Prostate gland (tissue), 2 donors: ENCODE measurements around the gene LDAH.
"Not testable (repeated sequence)": the region's sequence is repeated elsewhere in the genome, so short reads cannot be mapped to it uniquely, and the experiment has no call there.

Experiments
- POLR2A ChIP-seq: fragments of 450-650 bp; IDR thresholded peaks from one replicate; pipeline ENCODE4 v1.6.1; 2016; ENCODE audit warnings: antibody characterized with exemption, mild to moderate bottlenecking
- POLR2AphosphoS5 ChIP-seq: sonication (generic); formaldehyde crosslinking; IDR thresholded peaks from one replicate; pipeline ENCODE4 v1.6.1; 2017; ENCODE audit warnings: antibody characterized with exemption
- TF ChIP-seq, protein P1 (sequence below), 4 experiments: fragments of 200-600 bp in 2 of 4; fragments of 450-650 bp in 2 of 4; sonication (generic) in 2 of 4; IDR thresholded peaks; 1 replicate in 3 of 4; 2 replicates in 1 of 4; pipeline ENCODE4 v1.5.1; 2016 to 2019; ENCODE audit warnings: antibody characterized with exemption in 4 of 4, mild to moderate bottlenecking in 2 of 4, moderate library complexity in 2 of 4

DNA sequence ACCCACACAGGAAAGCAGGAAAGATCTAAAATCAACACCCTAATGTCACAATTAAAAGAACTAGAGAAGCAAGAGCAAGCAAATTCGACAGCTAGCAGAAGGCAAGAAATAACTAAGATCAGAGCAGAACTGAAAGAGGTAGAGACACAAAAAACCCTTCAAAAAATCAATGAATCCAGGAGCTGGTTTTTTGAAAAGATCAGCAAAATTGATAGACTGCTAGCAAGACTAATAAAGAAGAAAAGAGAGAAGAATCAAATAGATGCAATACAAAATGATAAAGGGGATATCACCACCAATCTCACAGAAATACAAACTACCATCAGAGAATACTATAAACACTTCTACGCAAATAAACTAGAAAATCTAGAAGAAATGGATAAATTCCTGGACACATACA, 108.5 kb downstream of the LDAH start:
- TF ChIP-seq, protein P1, sequence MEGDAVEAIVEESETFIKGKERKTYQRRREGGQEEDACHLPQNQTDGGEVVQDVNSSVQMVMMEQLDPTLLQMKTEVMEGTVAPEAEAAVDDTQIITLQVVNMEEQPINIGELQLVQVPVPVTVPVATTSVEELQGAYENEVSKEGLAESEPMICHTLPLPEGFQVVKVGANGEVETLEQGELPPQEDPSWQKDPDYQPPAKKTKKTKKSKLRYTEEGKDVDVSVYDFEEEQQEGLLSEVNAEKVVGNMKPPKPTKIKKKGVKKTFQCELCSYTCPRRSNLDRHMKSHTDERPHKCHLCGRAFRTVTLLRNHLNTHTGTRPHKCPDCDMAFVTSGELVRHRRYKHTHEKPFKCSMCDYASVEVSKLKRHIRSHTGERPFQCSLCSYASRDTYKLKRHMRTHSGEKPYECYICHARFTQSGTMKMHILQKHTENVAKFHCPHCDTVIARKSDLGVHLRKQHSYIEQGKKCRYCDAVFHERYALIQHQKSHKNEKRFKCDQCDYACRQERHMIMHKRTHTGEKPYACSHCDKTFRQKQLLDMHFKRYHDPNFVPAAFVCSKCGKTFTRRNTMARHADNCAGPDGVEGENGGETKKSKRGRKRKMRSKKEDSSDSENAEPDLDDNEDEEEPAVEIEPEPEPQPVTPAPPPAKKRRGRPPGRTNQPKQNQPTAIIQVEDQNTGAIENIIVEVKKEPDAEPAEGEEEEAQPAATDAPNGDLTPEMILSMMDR (IDR thresholded peaks at IDR 0.05), result not testable (repeated sequence)
- not testable (repeated sequence) for TF ChIP-seq POLR2A, POLR2AphosphoS5
